B cell (primary cell): ENCODE data around the gene DNASE2. TPM values are rescaled to one million over a fixed set of nuclear protein-coding genes. Genes with fewer than 3 reads are reported as not detected.
"Not testable (repeated sequence)": the region's sequence is repeated elsewhere in the genome, so short reads cannot be mapped to it uniquely, and the experiment has no call there.

Experiments used
- ATAC-seq: fragments of 200-7000 bp; cut with Tn5 transposase; one replicate; pipeline ENCODE4 v1.10.0; 2021; ENCODE audit warnings: low read depth, mild to moderate bottlenecking, moderate number of reproducible peaks, moderate library complexity
- CTCF ChIA-PET: fragments of 350-600 bp; sonication (Branson Sonifier 250); formaldehyde crosslinking; loops from one replicate; lab custom pipeline; 2021; ENCODE audit warnings: antibody characterized with exemption, inconsistent platforms; lab: Charles Lee
- POLR2A ChIA-PET: fragments of 350-600 bp; sonication (Branson Sonifier 250); formaldehyde crosslinking; loops from one replicate; lab custom pipeline; 2021; ENCODE audit warnings: antibody characterized with exemption; lab: Charles Lee
- DNase-seq: peaks from one replicate; pipeline ENCODE4 v3.0.0; 2013
- H2AFZ ChIP-seq: 2 replicates; pipeline ENCODE4 v1.6.1; 2012; ENCODE audit warnings: mild to moderate bottlenecking, low read depth, low read length; ENCODE audit not compliant: insufficient read depth, poor library complexity, severe bottlenecking
- H3K27ac ChIP-seq, 2 donors: 1 replicate in 1 of 2; 2 replicates in 1 of 2; pipeline ENCODE4 v1.5.1; 2012 to 2013; ENCODE audit warnings: low read length in 2 of 2, mild to moderate bottlenecking in 2 of 2, moderate library complexity in 1 of 2
- H3K27me3 ChIP-seq, 4 experiments: fragments of 200-600 bp in 1 of 4; sonication (generic) in 1 of 4; replicated peaks in 1 of 4; 1 replicate in 2 of 4; 2 replicates in 2 of 4; pipeline versions ENCODE4 v1.6.1 to v1.7.0; 2013 to 2016; ENCODE audit warnings: low read length in 3 of 4, mild to moderate bottlenecking in 2 of 4, mixed read lengths in 1 of 4, moderate library complexity in 1 of 4; ENCODE audit not compliant: insufficient read depth in 4 of 4, control insufficient read depth in 3 of 4; ENCODE audit errors: control extremely low read depth in 1 of 4
- H3K36me3 ChIP-seq, 2 experiments: replicated peaks in 1 of 2; 1 replicate in 1 of 2; 2 replicates in 1 of 2; pipeline versions ENCODE4 v1.6.1 to v1.7.1; 2013; ENCODE audit warnings: low read length in 1 of 2; ENCODE audit not compliant: insufficient read depth in 2 of 2, control insufficient read depth in 1 of 2; ENCODE audit errors: control extremely low read depth in 1 of 2, extremely low read depth in 1 of 2
- H3K4me1 ChIP-seq, 2 donors: fragments of 200-600 bp in 1 of 2; sonication (generic) in 1 of 2; 1 replicate in 1 of 2; 2 replicates in 1 of 2; pipeline versions ENCODE4 v1.5.1 to v1.6.1; 2013 to 2017; ENCODE audit warnings: low read length in 2 of 2; ENCODE audit not compliant: control insufficient read depth in 2 of 2, insufficient read depth in 2 of 2
- H3K4me2 ChIP-seq: replicated peaks from 2 replicates; pipeline ENCODE3; 2012; ENCODE audit warnings: mild to moderate bottlenecking, low read depth, low read length; ENCODE audit not compliant: poor library complexity, severe bottlenecking
- H3K4me3 ChIP-seq, 5 experiments: fragments of 200-600 bp in 1 of 5; sonication (generic) in 1 of 5; 1 replicate in 3 of 5; 2 replicates in 2 of 5; pipeline versions ENCODE4 v1.5.1 to v1.7.0; 2011 to 2016; ENCODE audit warnings: low read length in 4 of 5, mild to moderate bottlenecking in 4 of 5, low read depth in 2 of 5, control low read depth in 1 of 5, moderate library complexity in 1 of 5; ENCODE audit not compliant: insufficient read depth in 1 of 5; ENCODE audit errors: control extremely low read depth in 1 of 5, extremely low read depth in 1 of 5
- H3K79me2 ChIP-seq: fragments of 200-600 bp; sonication (generic); one replicate; pipeline ENCODE4 v1.6.0; 2016; ENCODE audit warnings: low read length; ENCODE audit not compliant: control insufficient read depth, insufficient read depth
- H3K9ac ChIP-seq: fragments of 200-600 bp; sonication (generic); 2 replicates; pipeline ENCODE4 v1.6.1; 2017; ENCODE audit warnings: mild to moderate bottlenecking, low read length, moderate library complexity
- H3K9me3 ChIP-seq, 3 donors: one replicate each; pipeline versions ENCODE4 v1.6.1 to v1.7.1; 2013; ENCODE audit warnings: low read length in 2 of 3; ENCODE audit not compliant: control insufficient read depth in 2 of 3, insufficient read depth in 1 of 3; ENCODE audit errors: control extremely low read depth in 1 of 3
- H4K20me1 ChIP-seq: 2 replicates; pipeline ENCODE4 v1.6.0; 2012; ENCODE audit warnings: mild to moderate bottlenecking, low read length; ENCODE audit not compliant: insufficient read depth, control insufficient read depth, poor library complexity, severe bottlenecking
- H3K27ac Mint-ChIP-seq: one replicate; pipeline ENCODE4 v1.8.0; 2021; ENCODE audit warnings: mixed read lengths
- H3K27me3 Mint-ChIP-seq: one replicate; pipeline ENCODE4 v1.8.0; 2021; ENCODE audit warnings: mixed read lengths
- H3K4me1 Mint-ChIP-seq: one replicate; pipeline ENCODE4 v1.8.0; 2021; ENCODE audit warnings: mixed read lengths
- H3K4me3 Mint-ChIP-seq: one replicate; pipeline ENCODE4 v1.8.0; 2021; ENCODE audit warnings: mixed read lengths
- H3K9me3 Mint-ChIP-seq: one replicate; pipeline ENCODE4 v1.8.0; 2022; ENCODE audit warnings: mixed read lengths; ENCODE audit not compliant: insufficient read depth
- CTCF ChIP-seq: fragments of 200-600 bp; IDR thresholded peaks from one replicate; pipeline ENCODE4 v1.8.0; 2022; ENCODE audit warnings: antibody characterized with exemption, mild to moderate bottlenecking
- EZH2 ChIP-seq: IDR thresholded peaks from 2 replicates; pipeline ENCODE4 v1.6.1; 2012; ENCODE audit warnings: borderline replicate concordance, low read depth, mild to moderate bottlenecking, moderate library complexity, low read length; ENCODE audit not compliant: insufficient read depth, poor library complexity, severe bottlenecking
- WGBS: methylation state at CpG from one replicate; pipeline ENCODE4 v1.1.5; 2013; ENCODE audit warnings: missing lambda C conversion rate; ENCODE audit not compliant: insufficient coverage; 5-methylcytosine and 5-hydroxymethylcytosine counted together
- intact Hi-C: fragments of 100-400 bp; cut with micrococcal nuclease; formaldehyde crosslinking; loops from one replicate; pipeline ENCODE4 v1.10.0; 2022
- polyA plus RNA-seq: library from polyadenylated mRNA; depleted of rRNA; stranded (reverse); fragments of >200 nt; gene quantifications from 2 replicates; pipeline ENCODE4 v1.2.3, GENCODE V29; 2012
- total RNA-seq, 2 donors: library from RNA; stranded (reverse); fragments of 120-200 nt in 1 of 2; gene quantifications; 1 replicate in 1 of 2; 2 replicates in 1 of 2; pipeline versions ENCODE4 v1.2.3 to v1.2.4, GENCODE V29; 2013 to 2022

Gene DNASE2
- total and polyA plus RNA-seq, 2 donors (not counting 1 experiment from before 2014, with no cell fraction given), result 24.9 to 26.6 TPM

- no peaks in the 10 kb centered on the region for H3K27me3 ChIP-seq
Measured at GRCh38 chr19:12890787-12891552, 9.7 kb upstream of the DNASE2 start, which contains the start of gene GCDH. Gene GCDH (plus strand): TSS chr19:12891160. CDS start chr19:12891305, 145 bp downstream.

GRCh38 chr19:12890299-12890786 is 9.1 kb upstream of the DNASE2 start:
- peaks cover 0 to 12% of the 10 kb centered on the region in 2 experiments for H3K36me3 ChIP-seq

More at GRCh38 chr19:12890787-12891552, 9.7 kb upstream of the DNASE2 start, which contains the start of gene GCDH:
- peaks cover 0 to 14% of the 10 kb centered on the region in 2 experiments for H3K36me3 ChIP-seq
- H3K9me3 Mint-ChIP-seq, result no peaks in the 10 kb centered on the region
- peaks cover 31% of the 10 kb centered on the region for H3K4me1 Mint-ChIP-seq
- H3K27ac Mint-ChIP-seq, result peak within 1 kb of the TSS; percentile 95
- H3K9me3 ChIP-seq, result no peaks in the 10 kb centered on the region
- TF ChIP-seq EZH2, result no peak
- TF ChIP-seq CTCF, result no peak
- H3K4me1 ChIP-seq, result peaks cover 15 to 20% of the 10 kb centered on the region in 2 donors
- WGBS, result under 1% methylated on average over 49 of the region's 49 CpGs
- peak within 1 kb of the TSS; percentile 99 for H3K4me3 Mint-ChIP-seq
- peaks cover 6% of the 10 kb centered on the region for H4K20me1 ChIP-seq
- peak within 1 kb of the TSS; percentile 75 for H3K9ac ChIP-seq
- peak within 1 kb of the TSS; percentile 80 to 83 for H3K27ac ChIP-seq
- H2AFZ ChIP-seq, result peak within 1 kb of the TSS; percentile 69
- peak within 1 kb of the TSS; percentile 98 for H3K4me2 ChIP-seq
- intact Hi-C loops, result loop anchor here (1.0 kb wide), 7 partner anchors 10 to 154 kb away; partner anchors contain the start of genes CALR, DNASE2, FARSA and GET3
- POLR2A ChIA-PET, result interaction anchor here (0.6 to 2.3 kb wide), 14 partner anchors 8 to 558 kb away, joined by 3 to 10 read pairs (median 3); partner anchors contain the start of genes CALR, DNASE2, FARSA and GADD45GIP1
- H3K27me3 Mint-ChIP-seq, result no peaks in the 10 kb centered on the region
- CTCF ChIA-PET, result interaction anchor here (0.6 to 2.6 kb wide), 14 partner anchors 10 to 387 kb away, joined by 3 to 16 read pairs (median 4); partner anchors contain the start of genes DNASE2, RNASEH2A, SYCE2 and TNPO2
- DNase-seq (peak; percentile 98), ATAC-seq (peak; percentile 91)
- peak within 1 kb of the TSS; percentile 51 to 92 (median 78) for H3K4me3 ChIP-seq
- H3K79me2 ChIP-seq, result peaks cover 13% of the 10 kb centered on the region

More at GRCh38 chr19:12890299-12890786, 9.1 kb upstream of the DNASE2 start:
- H4K20me1 ChIP-seq, H3K27me3 Mint-ChIP-seq, DNase-seq, H3K27me3 ChIP-seq, ATAC-seq, H3K9me3 Mint-ChIP-seq, H3K9me3 ChIP-seq: not testable (repeated sequence)
- H3K27ac Mint-ChIP-seq, result peak overlapping the region; percentile 95
- CTCF ChIA-PET, result interaction anchor here (0.6 to 2.6 kb wide), 13 partner anchors 9 to 387 kb away, joined by 3 to 16 read pairs (median 4); partner anchors contain the start of genes DNASE2, RNASEH2A, SYCE2 and TNPO2
- WGBS, result 28% methylated on average over 8 of the region's 10 CpGs
- peaks cover 31% of the 10 kb centered on the region for H3K4me1 Mint-ChIP-seq
- POLR2A ChIA-PET, result interaction anchor here (0.6 to 2.3 kb wide), 12 partner anchors 8 to 557 kb away, joined by 3 to 10 read pairs (median 4); partner anchors contain the start of genes CALR, DNASE2, FARSA and SYCE2
- peak overlapping the region; percentile 99 for H3K4me3 Mint-ChIP-seq
- Histone ChIP-seq H3K4me3 (peak overlapping the region; percentile 23 to 85 (median 34)), H3K79me2 (peaks cover 13% of the 10 kb centered on the region), H3K4me1 (peaks cover 15 to 26% of the 10 kb centered on the region in 2 donors), H2AFZ (peak overlapping the region; percentile 69), H3K27ac (peak overlapping the region; percentile 63 to 80), H3K4me2 (peak overlapping the region; percentile 98), H3K9ac (peak overlapping the region; percentile 28)
- intact Hi-C loops, result loop anchor here (1.0 kb wide), 4 partner anchors 9 to 75 kb away; partner anchors contain the start of genes DNASE2, RAD23A and SYCE2
